Type B pancreatic cell (in vitro differentiated cells): Measurements from ENCODE around the gene PSKH1. TPM values are rescaled to one million over a fixed set of nuclear protein-coding genes. Genes with fewer than 3 reads are reported as not detected.

Source experiments
- DNase-seq: peaks from one replicate; pipeline ENCODE4 v3.0.0; 2021; ENCODE audit warnings: mixed read lengths; ENCODE audit not compliant: unreplicated experiment; ENCODE audit errors: extremely low spot score
- H3K27ac Mint-ChIP-seq: 2 replicates; pipeline ENCODE4 v1.8.0; 2021; ENCODE audit warnings: mild to moderate bottlenecking, mixed read lengths
- H3K27me3 Mint-ChIP-seq: 2 replicates; pipeline ENCODE4 v1.8.0; 2021; ENCODE audit warnings: mixed read lengths
- H3K36me3 Mint-ChIP-seq: 2 replicates; pipeline ENCODE4 v1.8.0; 2021; ENCODE audit warnings: mixed read lengths
- H3K4me1 Mint-ChIP-seq: one replicate; pipeline ENCODE4 v1.8.0; 2021; ENCODE audit warnings: mixed read lengths; ENCODE audit not compliant: unreplicated experiment
- H3K4me3 Mint-ChIP-seq: 2 replicates; pipeline ENCODE4 v1.8.0; 2021; ENCODE audit warnings: mild to moderate bottlenecking, mixed read lengths
- H3K9me3 Mint-ChIP-seq: 2 replicates; pipeline ENCODE4 v1.8.0; 2021; ENCODE audit warnings: mixed read lengths
- CTCF ChIP-seq: fragments of 200-600 bp; sonication (generic); conservative IDR thresholded peaks from 2 replicates; pipeline ENCODE4 v1.5.0; 2021; ENCODE audit warnings: antibody characterized with exemption, mild to moderate bottlenecking
- total RNA-seq: library from RNA; stranded (reverse); gene quantifications from 2 replicates; pipeline ENCODE4 v1.2.1, GENCODE V29; 2021; ENCODE audit warnings: low replicate concordance

Gene PSKH1
- total RNA-seq, 1 donor from 2014 or later, result 41.5 TPM

- no peak for DNase-seq
- Mint-ChIP-seq H3K27ac (peak overlapping the region; percentile 99), H3K9me3 (no peaks in the 10 kb centered on the region), H3K4me3 (peak overlapping the region; percentile 97), H3K4me1 (peaks cover 26% of the 10 kb centered on the region), H3K36me3 (no peaks in the 10 kb centered on the region), H3K27me3 (no peaks in the 10 kb centered on the region)
- TF ChIP-seq CTCF, result no peak
Observed at GRCh38 chr16:67893743-67894399, 817 bp downstream of the PSKH1 start.

- Mint-ChIP-seq H3K27ac (peak overlapping the region; percentile 2), H3K27me3 (no peaks in the 10 kb centered on the region), H3K4me3 (no peak overlapping the region), H3K4me1 (peaks cover 26% of the 10 kb centered on the region), H3K9me3 (no peaks in the 10 kb centered on the region), H3K36me3 (no peaks in the 10 kb centered on the region)
- no peak for TF ChIP-seq CTCF
- DNase-seq, result no peak
Observed at GRCh38 chr16:67897231-67897630, 4.2 kb downstream of the PSKH1 start.

GRCh38 chr16:67901734-67902133 is 8.7 kb downstream of the PSKH1 start:
- no peak for DNase-seq
- no peak overlapping the region for H3K27ac Mint-ChIP-seq
- peaks cover 4% of the 10 kb centered on the region for H3K36me3 Mint-ChIP-seq
- no peaks in the 10 kb centered on the region for H3K9me3 Mint-ChIP-seq
- no peaks in the 10 kb centered on the region for H3K27me3 Mint-ChIP-seq
- H3K4me1 Mint-ChIP-seq, result peaks cover 8% of the 10 kb centered on the region
- TF ChIP-seq CTCF, result no peak
- no peak overlapping the region for H3K4me3 Mint-ChIP-seq

GRCh38 chr16:67902831-67903230 is 9.8 kb downstream of the PSKH1 start:
- DNase-seq, result no peak
- TF ChIP-seq CTCF, result no peak
- H3K27ac Mint-ChIP-seq, result no peak overlapping the region
- no peak overlapping the region for H3K4me3 Mint-ChIP-seq
- no peaks in the 10 kb centered on the region for H3K27me3 Mint-ChIP-seq
- no peaks in the 10 kb centered on the region for H3K9me3 Mint-ChIP-seq
- H3K36me3 Mint-ChIP-seq, result peaks cover 4% of the 10 kb centered on the region
- H3K4me1 Mint-ChIP-seq, result no peaks in the 10 kb centered on the region

GRCh38 chr16:67907397-67908180 is 14.5 kb downstream of the PSKH1 start:
- Mint-ChIP-seq H3K9me3 (no peaks in the 10 kb centered on the region), H3K27ac (no peak overlapping the region), H3K27me3 (no peaks in the 10 kb centered on the region), H3K4me3 (no peak overlapping the region), H3K36me3 (peaks cover 4% of the 10 kb centered on the region), H3K4me1 (no peaks in the 10 kb centered on the region)
- no peak for TF ChIP-seq CTCF
- no peak for DNase-seq
